HG02678 (cell line): ENCODE measurements around the gene GGTLC2.

ENCODE experiments used
- ATAC-seq: cut with Tn5 transposase; IDR thresholded peaks from one replicate; pipeline ENCODE4 v1.9.1; 2021; ENCODE audit warnings: mild to moderate bottlenecking, moderate library complexity; ENCODE audit not compliant: unreplicated experiment

The GGTLC2 gene

DNA sequence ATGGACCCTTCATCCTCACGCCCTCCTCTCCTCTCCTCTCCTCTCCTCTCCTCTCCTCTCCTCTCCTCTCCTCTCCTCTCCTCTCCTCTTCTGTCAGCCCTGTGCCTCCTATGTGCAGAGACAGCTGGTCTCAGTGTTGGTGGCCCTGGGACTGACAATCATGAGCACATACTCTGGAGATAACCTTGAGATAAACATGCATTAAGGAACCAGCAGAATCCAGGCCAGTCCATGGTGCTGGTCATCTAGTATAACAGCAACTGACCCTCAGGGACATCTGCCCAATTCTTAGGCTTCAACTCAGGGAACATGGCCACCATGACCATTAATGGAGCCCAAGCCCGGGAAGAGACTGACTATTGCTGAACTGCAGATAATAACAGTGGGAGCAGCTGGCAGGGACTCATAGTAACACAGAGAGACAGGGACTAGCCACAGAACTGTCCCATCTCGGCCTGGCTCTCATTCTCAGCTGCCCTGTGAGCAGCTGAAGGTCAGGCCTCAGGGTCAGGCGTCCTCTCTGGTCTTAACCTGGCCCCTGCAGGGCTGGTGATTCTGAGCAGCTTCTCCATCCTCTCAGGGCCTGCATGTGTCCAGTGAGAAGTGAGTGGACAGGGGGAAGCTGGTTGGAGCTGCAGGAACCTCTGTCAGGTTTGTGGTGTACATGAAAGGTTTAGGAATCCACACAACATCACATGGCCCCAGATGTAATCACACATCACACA is 45.4 kb downstream of the GGTLC2 start:
- ATAC-seq: no peak

DNA sequence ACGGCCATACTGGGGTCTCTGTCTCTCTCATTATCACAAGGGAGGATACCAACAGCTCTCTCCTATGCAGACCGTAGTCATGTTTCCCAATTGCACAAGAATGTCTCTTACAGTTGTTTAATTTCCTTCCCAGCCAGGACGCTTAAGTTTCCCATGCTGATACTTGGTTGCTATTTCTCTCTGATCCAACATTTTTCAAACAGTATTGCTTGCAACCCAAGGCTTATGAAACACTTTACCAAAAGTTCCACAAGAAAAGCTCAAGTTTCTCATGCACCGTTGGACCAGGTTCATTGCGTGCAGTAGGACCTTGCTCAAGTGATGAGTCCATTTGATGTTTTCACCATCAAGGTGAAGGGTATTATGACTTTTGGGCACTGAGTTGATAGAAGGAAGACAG is 46.6 kb downstream of the GGTLC2 start:
- no peak for ATAC-seq

DNA sequence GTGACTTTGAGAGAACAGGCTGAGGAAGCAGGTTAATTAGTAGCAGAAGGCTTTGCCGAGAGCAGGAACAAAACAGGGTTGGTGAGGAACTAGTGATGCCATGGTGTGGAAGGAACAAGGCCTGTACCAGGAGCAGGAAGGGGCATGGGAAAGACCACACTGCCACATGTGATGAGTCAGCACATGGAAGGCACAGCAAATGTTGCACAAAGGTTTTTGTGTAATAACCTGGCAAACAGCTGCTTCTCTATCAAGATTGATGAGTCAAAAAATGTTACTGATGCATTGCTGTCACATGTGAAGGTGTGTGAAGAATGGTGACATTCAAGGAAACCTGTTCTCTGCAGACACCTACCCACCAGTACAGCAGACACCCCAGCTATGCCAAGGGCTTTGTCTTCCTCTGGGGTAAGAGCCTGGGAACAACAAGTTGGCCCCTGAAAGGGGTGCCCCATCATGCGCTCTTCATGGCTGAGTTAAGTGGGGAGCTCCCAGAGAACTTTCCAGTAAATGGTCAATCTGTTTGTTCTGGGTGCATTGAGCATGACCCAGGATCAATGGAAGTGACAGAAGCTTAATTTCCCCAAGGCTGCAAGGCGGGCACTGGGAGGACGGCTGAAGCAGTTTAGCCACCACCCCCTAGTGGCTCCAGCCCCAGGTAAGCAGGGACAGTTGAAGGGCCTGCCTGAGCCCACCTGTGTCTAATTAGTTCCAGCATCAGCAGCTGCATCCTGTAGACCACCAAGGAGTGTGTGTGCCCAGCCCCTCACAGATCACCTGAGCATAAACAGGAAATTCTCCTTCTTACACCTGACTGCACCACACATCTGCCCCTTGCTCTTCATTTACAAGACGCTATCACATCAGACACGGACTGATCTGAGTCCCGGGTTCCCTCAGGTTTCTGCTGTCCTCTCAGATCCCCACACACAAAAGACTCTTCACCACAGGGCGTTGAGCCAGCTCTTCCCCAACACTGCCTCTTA is 47.6 kb downstream of the GGTLC2 start:
- ATAC-seq: no peak

DNA sequence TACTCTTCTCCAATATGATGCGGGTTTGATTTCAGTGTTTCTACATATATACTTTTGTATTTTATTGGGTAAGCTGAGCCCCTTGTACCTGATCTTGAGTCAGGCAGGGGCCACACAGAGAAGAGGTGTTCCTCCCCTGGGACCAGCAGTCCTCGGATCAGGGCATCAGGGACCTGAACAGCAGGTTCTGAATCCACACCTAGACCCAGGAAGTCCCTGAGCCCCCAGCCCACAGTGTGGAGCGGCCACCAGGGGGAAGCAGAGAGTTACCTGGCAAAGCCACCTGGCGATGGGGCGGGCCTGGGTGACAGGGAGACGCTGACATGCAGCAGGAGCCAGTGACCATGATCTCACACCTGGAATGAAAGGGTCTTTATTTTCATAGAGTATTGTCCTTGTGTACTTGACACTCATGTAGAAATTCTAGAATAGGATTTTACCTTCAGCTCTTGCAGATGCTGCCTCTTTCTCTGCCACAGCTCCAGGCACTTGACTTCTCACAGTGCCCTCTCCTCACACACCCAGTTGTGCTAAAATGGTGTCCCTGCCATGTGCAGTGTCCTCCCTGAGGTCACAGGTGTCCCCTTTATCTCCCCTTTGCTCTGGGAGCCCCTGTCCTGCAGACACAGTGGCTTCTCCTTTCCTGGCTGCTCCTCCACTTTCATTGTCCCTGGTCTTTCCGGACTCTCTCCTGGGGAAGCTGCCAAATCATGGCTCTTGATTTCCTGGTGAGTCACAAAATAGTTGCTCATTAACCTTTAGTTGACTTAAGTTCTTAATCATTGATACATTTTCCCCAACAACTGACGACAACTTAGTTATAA is 48.5 kb downstream of the GGTLC2 start:
- no peak for ATAC-seq

DNA sequence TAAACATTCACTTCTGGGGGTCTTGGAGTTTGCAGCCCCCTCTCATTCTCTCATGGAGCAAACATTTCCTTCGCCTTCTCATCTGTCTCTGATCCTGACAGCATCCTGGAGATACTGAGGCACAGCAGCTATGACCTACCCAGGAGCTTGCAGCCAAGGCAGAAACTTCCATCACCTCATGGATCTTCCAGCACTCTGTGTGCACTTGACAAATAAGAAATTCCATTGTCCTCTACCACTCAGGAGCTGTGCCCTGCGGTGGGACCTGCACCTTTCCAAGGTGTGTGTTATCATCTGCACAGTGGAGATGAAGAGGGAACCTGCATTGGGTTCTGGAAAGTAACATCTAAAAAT is 49.1 kb downstream of the GGTLC2 start:
- ATAC-seq: no peak

DNA sequence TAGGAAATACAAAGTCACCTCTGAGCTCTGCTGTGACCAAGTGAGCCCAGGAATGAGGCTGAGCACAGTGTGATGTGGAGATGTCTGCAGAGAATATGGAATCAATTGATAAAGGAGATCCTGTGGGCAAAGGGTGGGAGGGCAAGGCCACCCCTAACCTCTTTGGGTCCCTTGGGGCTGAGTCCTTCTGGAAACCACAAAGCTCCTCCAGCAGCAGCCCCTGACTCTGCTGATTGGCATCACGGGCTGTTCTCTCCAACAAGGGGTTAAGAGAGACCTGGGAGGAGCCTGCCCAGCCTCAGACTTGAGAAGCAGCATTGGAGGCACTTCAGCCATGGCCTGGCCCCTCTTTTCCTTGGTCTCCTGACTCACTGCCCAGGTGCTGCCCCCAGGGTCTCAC is 49.7 kb downstream of the GGTLC2 start:
- ATAC-seq: no peak

DNA sequence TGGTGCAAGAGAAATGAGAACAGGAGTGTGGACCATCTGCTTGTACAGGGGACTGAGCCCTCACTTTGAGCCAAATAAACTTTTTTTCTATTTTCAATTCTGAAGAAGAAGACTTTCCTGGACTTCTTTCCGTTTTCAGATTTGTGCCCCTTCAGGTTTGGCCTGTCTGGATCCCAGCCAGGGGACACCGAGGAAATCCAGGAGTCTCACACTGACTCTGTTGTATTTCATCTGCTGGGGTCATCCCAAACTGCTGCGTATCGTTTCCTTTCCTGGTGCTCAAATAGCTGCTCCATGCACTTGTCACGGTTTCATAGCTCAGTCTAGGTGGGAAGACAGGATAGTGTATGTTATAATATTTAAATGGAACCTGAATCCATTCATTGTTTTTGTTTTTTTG is 51.7 kb downstream of the GGTLC2 start:
- no peak for ATAC-seq
